GM12892 (cell line): Measurements from ENCODE around the gene RRP1.

Experiments
- DNase-seq: peaks from one replicate; pipeline ENCODE4 v3.0.0; 2011; ENCODE audit not compliant: insufficient read length
- FAIRE-seq: peaks from 2 replicates; lab custom pipeline; 2011; peaks lifted over from hg19 to GRCh38; lab: Jason Lieb, UNC
- POLR2A ChIP-seq: IDR thresholded peaks from 2 replicates; pipeline ENCODE4 v1.6.1; 2011; ENCODE audit warnings: low read depth, low read length, control low read depth
- POLR2AphosphoS5 ChIP-seq: IDR thresholded peaks from 2 replicates; pipeline ENCODE4 v1.6.1; 2011; ENCODE audit warnings: low read depth, low read length, control low read depth
- TAF1 ChIP-seq: IDR thresholded peaks from 2 replicates; pipeline ENCODE4 v1.6.1; 2011; ENCODE audit warnings: low read depth, mild to moderate bottlenecking, control low read depth, low read length, borderline replicate concordance

Gene RRP1

DNA sequence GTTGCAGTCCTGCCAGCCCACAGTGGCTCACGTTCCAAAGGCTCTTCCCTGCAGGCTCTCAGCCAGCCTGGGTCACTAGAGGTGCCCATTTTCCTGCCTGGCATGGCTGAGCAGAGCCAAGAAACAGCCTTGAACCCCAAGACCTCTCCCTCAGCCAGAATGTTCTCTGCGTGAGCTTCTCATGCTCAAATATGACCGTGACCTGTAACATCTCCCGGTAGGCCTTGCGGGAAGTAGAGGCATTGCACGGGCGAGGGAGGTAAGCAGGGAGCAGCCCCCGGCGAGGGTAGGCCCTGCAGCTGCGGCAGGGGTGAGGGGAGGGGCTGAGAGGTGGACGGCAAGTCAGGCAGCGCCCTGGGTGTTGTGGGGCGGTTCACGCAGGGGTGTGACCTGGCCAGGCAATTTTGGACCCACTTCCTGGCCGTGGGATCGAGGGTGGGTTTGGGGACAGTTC, 20.0 kb downstream of the RRP1 start:
- no peak for FAIRE-seq
- TF ChIP-seq TAF1 (no peak), POLR2A (no peak; the same call in 1 of the 2 replicates), POLR2AphosphoS5 (no peak)
- no peak for DNase-seq

DNA sequence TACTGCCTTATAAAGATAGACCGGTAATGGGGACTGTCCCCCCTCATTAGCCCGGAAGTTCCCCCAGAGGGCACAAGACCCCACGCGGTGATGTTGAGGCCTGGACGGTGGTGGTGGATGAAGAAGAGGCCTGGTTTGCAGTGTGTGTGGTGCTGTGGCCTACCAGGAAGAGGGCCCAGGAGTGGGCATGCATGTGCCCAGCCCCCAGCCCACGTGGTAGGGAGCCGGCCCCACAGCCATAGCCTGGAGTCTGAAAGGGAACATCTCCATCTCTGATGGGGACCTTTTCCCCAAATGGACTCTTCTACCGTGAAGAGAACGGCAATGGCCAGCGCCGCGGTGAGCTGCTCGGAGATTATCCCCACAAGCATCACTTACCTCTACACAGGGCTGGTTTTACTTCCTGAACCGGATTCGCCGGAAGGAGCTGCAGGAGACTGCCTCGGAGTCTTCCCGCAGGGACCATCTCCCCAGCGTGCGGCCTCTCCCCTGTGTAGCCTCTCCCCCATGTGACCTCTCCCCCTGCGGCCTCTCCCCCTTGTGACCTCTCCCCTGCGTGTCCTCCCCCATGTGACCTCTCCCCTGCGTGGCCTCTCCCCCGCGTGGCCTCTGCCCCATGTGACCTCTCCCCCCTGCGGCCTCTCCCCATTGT, 20.6 kb downstream of the RRP1 start:
- TF ChIP-seq TAF1 (no peak), POLR2AphosphoS5 (peak; percentile 41; the same call in 1 of the 2 replicates), POLR2A (no peak; the same call in 1 of the 2 replicates)
- DNase-seq (no peak), FAIRE-seq (no peak)

DNA sequence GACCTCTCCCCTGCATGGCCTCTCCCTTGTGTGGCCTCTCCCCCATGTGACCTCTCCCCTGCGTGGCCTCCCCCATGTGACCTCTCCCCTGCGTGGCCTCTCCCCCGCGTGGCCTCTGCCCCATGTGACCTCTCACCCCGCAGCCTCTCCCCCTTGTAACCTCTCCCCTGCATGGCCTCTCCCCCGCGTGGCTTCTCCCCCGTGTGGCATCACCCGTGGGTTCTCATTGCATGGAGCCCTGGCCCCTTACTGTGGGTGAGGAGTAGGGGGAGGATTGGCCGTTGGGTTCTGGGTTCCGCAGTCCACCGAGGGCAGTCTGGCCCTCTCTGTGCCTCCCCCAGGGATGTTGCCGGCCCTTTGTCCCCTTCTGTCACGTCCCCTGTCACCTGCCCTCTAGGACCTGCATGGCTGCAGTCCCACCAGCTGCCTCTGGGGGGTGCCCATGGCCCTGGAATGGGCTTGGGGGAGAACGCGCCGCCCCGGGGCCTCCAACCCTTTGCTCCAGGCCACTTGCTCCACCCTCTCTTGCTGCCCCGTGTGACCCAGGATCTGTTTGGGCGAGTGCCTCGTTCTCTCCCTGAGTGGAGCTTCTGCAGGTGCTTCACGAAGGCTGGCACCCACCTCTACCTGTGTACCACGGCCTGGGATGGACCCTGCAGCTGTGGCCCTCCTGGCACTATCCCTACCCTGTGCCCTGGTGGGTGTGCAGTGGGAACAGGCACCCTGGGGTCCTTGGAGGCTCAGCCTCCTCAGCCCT, 21.3 kb downstream of the RRP1 start:
- peak; percentile 91 for FAIRE-seq
- TF ChIP-seq POLR2AphosphoS5, result no peak; the same call in 1 of the 2 replicates
- no peak for TF ChIP-seq TAF1
- TF ChIP-seq POLR2A, result no peak; the same call in 1 of the 2 replicates
- peak; percentile 99 for DNase-seq

DNA sequence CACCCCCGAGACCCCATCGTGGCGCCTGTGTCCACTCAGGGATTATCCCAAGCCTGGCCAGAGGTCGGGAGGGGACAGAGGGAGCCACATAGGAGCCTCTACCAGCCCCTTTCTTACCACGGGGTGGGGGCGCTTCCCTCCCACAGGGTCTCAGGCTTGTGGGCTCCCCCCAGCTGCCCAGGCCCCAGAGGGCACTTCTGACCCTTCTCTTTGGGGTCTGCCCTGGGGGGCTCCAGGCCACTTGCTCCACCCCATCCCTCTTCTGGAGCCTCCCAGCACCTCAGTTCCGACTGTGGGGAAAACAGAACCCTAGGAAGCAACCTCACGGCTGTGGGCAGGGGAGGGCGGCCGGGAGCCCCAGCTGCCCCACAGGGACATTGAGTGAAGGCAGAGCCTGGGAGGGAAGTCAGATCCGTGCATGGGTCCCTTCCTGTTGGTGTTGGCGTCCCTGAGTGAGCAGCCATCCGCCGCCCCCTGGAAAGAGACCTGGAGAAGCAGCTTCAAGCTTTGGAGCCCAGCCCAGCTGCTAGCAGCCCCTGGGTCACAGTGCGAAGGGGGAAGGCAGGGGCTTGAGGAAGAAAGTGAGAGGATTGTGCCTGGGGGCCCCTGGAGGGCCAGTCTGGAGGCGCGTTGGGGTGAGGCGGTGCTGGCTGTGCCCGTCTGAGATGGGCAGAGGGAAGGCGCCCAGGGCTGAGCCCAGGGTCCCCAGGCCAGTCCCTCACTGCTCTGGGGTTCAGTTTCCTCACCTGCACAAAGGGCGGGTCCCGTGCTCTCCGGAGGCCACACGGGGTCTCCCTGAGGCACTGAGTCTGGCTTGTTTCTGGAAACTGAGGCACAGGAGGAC, 22.1 kb downstream of the RRP1 start:
- no peak for FAIRE-seq
- TF ChIP-seq TAF1 (no peak), POLR2A (no peak; the same call in 1 of the 2 replicates), POLR2AphosphoS5 (no peak)

DNA sequence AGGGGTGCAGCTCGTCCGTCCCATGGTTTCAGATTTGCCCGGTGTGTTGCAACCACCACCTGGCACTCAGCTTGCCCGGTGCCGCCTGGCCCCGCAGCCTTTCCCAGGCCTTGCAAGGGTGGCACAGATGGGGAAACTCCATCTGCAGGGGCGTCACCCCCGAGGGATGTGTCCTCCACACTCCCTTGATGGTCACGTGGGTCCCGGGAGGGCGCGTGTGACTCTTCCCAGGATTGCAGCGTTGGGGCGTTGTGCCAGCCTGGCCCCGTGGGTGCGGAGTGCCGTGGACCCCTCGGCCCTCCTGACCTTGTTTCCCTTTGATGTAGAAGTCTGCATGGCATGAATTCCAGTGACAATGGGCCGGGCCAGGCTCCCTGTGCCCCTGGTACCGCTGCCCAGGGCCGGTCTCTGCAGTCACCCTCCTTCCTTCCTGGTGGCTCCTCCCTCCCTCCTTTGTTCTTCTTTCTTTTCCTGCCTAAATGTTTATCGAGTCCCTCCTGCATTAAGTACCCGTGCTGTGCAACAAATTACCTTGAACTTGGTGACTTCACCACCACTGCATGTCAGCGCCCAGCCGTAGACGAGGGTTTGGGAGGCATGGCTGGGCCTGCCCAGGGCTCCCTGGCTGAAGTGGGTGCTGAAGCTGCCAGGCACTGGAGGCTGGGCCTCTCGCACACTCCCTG, 22.9 kb downstream of the RRP1 start:
- DNase-seq (no peak), FAIRE-seq (no peak)
- TF ChIP-seq TAF1, result no peak
- no peak for TF ChIP-seq POLR2AphosphoS5
- no peak for TF ChIP-seq POLR2A

More for the DNA sequence above, 22.1 kb downstream of the RRP1 start:
- no peak for DNase-seq

DNA sequence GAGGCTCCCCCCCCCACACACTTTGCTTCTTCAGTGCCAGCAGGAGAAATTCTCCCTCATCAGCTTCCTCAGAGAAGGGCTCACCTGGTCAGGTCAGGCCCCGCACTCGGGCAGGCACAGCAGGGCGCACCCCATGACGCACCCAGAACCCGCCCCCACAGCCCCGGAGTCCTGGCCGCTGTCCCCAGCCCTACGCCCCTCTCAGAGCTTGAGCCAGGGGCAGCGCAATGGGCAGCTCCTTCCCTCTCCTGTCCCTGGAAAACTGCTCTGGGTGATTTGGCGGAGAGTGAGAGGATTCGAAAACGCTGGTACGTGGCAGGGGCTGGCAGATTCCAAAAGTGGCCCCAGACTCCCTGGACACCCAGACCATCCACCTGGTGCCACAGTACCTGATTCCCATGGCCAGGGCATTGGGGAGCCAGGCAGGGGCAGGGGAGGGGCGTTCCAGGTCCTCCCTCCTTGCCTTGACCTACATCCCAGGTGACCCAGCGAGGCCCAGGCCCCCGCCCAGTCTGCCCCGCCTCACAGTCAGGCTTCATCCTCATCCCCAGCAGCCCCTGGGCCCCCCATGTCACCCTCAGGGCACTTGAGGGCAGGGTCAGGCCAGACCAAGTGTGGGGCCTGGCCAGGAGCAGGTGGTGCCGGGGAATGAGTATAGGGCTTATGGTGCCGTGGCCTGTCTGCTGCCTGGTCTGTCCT, 23.7 kb downstream of the RRP1 start:
- TF ChIP-seq POLR2A (no peak), POLR2AphosphoS5 (no peak), TAF1 (no peak)
- FAIRE-seq (no peak), DNase-seq (no peak)

DNA sequence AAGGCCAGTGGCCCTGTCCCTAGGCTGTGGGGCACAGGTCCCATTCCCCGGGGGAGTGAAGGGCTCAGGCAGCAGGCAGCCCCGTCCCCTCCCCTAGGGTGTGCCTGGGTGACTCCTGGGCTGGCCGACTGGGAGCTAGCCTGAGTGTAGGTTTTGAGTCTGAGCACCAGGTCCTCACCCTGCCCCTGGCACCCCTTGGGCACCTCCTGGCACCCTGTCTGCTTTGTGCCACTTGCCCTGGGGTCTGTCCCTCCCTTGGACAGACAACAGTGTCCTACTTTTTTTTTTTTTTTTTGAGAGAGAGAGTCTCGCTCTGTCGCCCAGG, 24.2 kb downstream of the RRP1 start:
- FAIRE-seq (no peak), DNase-seq (no peak)
- TF ChIP-seq POLR2A, result no peak
- no peak for TF ChIP-seq TAF1
- no peak for TF ChIP-seq POLR2AphosphoS5

DNA sequence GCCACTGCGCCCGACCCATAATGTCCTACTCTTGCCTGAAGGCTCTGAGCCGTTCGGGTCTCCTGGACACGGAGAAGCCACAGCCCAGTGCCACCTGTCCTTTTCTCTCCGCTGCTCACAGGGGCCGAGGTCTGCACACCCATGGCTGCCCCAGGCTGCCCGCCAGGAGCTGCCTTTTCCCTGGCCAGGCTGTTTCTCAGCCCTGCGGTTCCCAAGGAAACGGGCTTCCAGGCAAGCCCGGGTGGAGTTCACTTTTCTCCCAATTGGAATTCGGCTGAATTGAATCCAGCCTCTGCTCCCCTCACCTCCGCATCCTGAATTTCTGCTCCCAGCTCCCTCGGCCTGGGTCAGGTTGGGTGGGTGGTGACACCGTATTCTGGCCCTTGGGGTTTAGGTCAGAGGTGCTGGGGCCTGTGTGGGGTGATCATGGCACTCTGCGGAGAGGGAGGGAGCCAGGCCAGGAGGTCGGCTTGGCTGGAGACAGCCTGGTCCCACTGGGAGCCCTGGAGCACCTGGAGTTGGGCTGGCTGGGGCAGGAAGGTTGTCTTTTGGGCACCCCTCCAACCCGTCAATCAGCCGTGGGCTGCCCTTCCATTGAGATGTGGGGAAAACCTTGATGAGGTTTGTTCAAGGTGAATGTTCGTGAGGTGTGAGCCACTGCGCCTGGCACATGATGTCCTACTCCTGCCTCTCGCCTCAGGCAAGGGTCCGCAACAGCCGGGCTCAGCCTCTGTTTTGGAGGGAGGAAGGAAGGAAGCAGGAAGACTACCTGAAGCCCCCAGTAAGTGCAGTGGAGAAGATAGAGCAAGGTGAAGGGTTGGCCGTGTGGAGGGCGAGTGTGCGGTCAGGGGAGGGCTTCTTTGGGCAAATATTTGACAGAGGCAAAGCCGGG, 25.1 kb downstream of the RRP1 start:
- FAIRE-seq, result no peak
- no peak for TF ChIP-seq POLR2AphosphoS5
- no peak for TF ChIP-seq POLR2A
- no peak for TF ChIP-seq TAF1
- no peak for DNase-seq

DNA sequence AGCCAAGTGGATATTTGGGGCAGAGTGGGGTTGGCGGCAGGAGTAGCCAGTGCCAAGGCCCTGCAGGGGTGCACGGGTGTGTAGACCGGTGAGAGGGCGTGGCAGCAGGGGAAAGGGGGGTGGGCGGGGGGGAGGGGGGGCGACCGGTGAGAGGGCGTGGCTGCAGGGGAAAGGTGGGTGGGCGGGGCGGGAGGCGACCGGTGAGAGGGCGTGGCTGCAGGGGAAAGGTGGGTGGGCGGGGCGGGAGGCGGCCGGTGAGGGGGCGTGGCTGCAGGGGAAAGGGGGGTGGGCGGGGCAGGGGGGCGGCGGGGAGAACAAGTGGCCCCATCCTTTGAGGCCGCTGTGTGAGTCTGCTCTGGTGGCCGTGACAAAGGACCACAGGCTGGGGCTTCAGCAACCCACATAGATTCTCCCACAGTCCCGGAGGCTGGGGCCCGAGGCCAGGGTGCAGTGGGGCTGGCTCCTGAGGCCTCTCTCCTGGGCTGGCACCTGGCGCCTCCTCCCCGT, 25.8 kb downstream of the RRP1 start:
- no peak for DNase-seq

More for the DNA sequence above, 25.8 kb downstream of the RRP1 start:
- FAIRE-seq, result no peak
- TF ChIP-seq POLR2AphosphoS5 (no peak), POLR2A (no peak), TAF1 (no peak)
